Measurements from ENCODE around the gene MYO1E.

- TF ChIP-seq POLR2A (IDR thresholded peaks at IDR 0.05) (no peak), CTCF (IDR thresholded peaks at IDR 0.05) (no peak)
Observed at GRCh38 chr15:59189241-59189640, 183.4 kb downstream of the MYO1E start.
